Dermis blood vessel endothelial cell (primary cell): ENCODE results near the gene SRC. TPM values are rescaled to one million over a fixed set of nuclear protein-coding genes. Genes with fewer than 3 reads are reported as not detected.
A peak's percentile ranks its signal among the peaks of the same experiment; 100 is the strongest.
"Not testable (repeated sequence)": the region's sequence is repeated elsewhere in the genome, so short reads cannot be mapped to it uniquely, and the experiment has no call there.

ENCODE experiments used
- DNase-seq: peaks from one replicate; pipeline ENCODE4 v3.0.0; 2010
- total RNA-seq: library from RNA; depleted of rRNA; stranded (reverse); fragments of >200 nt; gene quantifications from 2 replicates; pipeline ENCODE4 v1.2.3, GENCODE V29; 2014

Gene SRC
- total RNA-seq, 1 donor from 2014 or later, result 1.5 TPM

DNA sequence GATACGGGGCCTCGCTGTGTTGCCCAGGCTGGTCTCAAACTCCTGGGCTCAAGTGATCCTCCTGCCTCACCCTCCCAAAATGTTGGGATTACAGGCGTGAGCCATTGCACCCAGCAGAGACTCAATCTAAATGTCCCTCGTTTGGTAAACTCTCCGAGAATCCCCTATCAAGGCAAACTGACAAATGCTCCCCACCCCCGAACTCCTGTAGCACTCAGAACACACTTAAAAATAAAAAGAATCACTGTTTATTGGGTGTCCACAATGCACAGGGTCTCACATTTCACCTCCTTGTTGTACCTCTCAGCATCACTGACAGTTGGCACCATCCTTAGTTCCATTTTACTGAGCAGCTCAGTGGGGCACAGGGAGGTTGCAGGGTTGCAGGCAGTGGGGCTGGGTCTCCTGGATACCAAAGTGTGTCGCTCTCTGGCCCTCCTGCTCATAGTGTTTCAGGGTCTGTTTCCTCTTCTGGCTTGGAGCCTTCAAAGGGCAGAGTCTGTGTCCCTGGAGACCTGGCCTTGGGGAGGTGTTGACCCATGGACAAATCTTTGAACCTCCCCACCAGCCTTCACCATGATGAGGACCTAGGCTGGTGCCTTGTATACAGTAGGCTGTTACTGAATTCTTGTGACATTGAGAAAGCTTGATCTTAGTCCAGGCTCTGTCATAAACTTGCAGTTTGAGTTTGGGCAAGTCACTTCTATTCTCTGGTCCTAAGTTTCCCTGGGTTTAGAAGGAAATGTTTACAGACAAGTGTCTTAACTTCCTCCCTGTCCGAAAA lies 8.5 kb upstream of the SRC start:
- no peak for DNase-seq

DNA sequence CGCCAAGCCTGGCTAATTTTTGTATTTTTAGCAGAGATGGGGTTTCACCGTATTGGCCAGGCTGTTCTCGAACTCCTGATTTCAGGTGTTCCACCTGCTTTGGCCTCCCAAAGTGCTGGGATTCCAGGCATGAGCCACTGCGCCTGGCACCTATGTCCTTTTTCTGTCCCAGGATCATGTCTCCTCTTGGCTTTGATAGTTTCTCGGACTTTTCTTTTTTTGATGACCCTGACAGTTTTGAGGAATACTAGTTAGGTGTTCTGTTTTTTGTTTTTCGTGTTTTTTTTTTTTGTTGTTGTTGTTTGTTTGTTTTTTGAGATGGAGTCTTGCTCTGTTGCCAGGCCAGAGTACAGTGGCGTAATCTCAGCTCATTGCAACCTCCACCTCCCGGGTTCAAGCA lies 7.6 kb upstream of the SRC start:
- DNase-seq, result not testable (repeated sequence)

- no peak for DNase-seq
Measured at GRCh38 chr20:37339208-37339607, 6.7 kb upstream of the SRC start.

DNA sequence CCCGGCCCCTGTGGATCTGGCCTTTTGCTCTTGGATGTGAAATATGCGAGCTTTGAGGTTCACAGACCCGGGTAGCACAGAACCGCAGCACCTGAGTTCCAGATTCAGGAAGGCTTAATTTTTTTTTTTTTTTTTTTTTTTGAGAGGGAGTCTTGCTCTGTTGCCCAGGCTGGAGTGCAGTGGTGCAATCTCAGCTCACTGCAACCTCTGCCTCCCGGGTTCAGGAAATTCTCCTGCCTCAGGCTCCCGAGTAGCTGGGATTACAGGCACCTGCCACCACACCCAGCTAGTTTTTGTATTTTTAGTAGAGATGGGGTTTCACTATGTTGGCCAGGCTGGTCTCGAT lies 6.2 kb upstream of the SRC start:
- not testable (repeated sequence) for DNase-seq

GRCh38 chr20:37340998-37341397 lies 4.9 kb upstream of the SRC start:
- DNase-seq, result no peak

- DNase-seq, result no peak
Measured at GRCh38 chr20:37341632-37342031, 4.3 kb upstream of the SRC start.

DNA sequence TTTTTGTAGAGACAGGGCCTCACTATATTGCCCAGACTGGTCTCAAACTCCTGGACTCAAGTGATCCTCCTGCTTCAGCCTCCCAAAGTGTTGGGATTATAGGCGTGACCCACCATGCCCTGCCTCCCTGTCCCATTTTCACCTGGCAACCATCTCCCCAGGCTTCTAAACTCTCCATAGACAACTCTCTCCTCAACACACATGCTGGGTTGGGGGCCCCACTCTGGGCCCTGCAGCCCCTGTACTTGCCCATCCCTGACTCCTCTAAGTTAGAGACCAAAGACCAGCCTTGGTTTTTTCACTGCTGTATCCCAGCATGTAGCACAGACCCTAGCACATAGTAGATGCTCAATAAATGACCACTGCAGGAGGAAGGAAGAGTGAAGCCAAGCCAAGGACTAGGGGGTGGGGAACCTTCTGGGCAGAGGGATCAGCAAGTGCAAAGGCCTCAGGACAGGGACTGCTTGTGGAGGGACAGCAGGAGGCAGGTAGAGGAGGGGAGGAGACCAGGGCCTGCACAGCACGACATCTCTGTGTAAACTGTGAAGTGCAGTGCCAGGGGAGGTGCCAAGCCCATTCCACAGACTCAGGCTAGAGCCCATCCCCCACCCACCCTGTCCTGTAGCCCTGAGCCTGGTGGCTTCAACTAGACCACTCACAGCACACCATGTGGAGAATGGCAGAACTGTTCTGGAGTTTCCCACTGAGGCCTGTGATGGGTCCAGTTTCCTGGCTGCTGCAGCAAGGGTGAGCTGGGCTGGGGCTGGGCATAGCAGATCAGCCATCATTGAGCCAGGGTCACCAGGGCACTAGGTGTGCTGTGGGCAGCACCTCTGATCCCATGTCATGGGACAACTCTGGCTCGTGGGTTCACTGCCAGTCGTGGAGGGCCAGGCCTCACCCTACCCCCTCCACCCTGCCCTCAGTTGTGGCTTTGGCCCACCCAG lies 3.4 kb upstream of the SRC start:
- DNase-seq, result peak; percentile 44

DNA sequence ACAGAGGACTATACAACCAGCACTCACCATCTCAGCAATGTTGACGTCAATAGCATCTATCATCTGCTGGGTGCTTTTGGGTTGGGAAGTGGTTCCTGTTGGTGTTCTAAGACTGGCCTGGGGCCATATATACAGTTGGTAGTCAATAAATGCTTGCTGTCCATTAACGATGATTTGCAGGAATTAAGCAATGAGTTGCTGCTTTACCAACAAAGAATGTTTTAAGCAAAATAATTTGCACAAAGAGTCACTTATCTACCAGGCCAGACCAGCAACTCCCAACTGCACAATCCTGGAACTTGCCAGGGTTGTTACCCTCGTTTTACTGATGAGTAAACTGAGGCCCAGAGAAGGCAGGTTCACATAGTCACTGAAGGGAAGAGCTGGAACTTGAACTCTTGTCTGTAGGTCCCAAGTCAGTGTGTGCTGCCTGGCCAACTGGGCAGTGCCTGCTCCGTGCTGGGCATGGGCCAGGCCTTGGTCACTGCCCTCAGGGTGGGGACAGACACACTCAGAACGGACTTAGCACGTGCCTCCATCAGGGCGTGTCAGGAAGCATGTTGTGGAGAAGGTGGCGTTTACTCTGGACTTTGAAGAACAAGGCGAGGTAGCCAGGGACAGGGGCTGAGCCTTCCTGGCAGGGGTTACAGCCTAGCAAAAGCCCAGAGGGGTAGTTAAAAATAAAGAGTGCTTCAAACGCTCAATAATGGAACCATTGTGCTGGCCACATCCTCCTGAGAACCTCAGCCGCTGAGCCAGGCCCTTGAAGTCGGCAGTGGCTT lies 2.5 kb upstream of the SRC start:
- no peak for DNase-seq

DNA sequence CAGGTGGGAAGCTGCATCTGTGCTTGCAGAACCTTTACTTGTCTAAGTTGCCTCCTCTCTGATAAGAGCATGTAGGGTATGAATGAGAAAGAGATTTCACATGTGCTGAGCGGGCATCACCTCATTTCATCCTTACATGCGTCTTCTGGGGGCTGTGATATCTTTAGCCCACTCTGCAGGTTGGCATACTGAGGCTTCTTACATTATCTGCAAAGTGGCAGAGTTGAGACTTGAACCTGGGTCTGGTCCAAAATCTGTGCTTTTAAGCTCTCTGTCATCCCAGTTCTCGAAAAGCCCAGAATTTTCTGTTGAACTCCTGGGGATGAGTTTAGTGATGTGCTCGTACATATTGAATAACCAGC lies 2.0 kb upstream of the SRC start:
- DNase-seq, result no peak

- DNase-seq, result no peak
Measured at GRCh38 chr20:37344506-37345338, 1.2 kb upstream of the SRC start.

DNA sequence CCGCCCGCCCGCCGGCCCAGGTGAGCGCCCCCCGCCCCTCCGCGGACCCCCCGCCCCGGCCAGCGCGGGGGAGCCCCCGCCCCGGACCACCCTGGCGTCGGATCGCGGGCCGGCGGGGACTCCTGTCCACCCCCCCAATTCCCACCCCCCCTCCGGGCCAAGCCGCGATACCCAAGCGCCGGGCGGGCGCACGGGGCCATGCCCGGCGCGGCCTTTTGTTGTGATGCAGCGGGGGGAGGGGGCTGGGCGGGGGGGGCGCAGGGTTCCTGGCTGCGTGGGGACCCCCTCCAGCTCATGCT lies 245 bp downstream of the SRC start:
- DNase-seq, result no peak

DNA sequence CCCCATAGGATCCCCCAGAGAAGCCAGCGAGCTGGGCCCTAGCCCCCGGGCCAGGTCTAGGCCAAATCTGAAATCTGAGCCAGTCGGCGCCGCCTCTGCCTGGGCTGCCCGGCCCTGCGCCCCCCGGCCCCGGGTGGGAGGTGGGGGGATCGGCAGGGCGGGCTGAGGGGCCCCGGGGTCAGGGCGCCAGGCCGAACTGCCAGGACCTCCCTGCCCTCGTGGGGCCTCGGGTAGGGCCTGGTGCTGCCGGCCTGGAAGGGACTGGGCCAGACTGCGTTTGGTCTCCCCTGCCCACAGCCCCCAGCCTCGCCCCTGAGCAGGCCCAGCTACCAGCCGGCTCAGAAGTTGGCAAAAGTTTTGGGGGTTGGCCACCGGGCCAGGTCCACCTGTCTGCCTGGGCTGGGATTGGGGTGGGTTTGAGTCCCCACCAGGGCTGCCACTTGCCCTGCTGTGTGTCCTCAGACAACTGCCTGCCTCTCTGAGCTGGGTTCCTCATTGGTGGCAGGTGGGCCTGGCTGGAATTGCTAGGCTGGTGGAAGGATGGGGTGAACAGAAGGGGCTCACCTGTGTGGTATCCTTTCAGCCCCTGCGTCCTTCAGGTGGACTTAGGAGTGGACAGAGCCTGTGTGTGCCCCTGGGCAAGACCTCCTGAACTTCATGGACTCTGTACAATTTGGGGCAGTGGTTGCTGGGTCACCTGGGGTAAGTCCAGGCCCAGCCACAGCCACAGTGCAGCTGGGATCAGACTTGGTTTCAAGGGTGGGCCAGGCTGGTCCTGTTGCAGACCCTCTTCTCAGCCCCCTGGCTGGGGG lies 801 bp downstream of the SRC start:
- DNase-seq, result no peak

GRCh38 chr20:37347347-37347823 lies 1.4 kb downstream of the SRC start:
- DNase-seq, result no peak

DNA sequence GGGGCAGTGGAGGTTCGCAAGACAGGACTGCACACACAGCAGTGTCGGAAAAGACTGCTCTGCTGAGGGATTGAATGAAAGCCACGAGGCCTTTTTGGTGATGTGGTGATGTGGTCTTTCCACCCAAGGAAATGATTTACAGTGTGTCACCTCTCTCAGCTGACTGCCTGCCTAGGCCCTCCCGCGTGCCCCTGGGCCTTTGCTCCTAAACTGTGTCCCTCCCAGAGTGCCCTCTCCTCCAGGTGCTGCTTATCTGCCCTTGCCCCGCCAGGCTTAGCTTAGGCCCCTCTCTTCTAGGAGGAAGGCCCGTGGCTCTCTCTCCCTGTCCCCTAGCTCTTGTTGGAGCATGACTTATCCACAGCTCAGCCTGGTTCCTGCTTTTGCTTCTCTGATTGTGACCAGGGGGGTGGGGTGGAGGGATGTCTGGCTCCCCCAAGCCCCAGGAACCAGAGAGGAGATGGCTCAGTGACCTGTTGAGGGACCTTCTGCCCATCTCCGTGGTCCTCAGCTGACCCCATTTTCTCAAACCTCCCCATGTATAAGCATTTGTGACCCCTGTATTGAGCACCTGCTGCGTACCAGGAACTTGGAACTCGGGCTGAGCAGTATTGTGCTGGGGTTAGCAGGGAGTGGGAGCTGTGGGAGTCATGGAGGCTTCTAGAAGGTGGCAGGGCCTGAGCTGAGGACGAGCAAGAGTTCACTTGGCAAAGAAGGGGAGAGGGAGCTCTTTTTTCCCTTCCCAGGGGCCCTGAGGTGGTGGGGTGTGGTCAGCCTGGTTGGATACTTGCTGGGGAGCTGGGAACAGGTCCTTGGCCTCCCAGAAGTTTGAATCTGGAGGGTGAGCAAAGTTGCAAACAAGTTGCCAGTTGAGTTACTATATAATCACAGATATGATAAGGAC lies 2.2 kb downstream of the SRC start:
- peak; percentile 24 for DNase-seq

DNA sequence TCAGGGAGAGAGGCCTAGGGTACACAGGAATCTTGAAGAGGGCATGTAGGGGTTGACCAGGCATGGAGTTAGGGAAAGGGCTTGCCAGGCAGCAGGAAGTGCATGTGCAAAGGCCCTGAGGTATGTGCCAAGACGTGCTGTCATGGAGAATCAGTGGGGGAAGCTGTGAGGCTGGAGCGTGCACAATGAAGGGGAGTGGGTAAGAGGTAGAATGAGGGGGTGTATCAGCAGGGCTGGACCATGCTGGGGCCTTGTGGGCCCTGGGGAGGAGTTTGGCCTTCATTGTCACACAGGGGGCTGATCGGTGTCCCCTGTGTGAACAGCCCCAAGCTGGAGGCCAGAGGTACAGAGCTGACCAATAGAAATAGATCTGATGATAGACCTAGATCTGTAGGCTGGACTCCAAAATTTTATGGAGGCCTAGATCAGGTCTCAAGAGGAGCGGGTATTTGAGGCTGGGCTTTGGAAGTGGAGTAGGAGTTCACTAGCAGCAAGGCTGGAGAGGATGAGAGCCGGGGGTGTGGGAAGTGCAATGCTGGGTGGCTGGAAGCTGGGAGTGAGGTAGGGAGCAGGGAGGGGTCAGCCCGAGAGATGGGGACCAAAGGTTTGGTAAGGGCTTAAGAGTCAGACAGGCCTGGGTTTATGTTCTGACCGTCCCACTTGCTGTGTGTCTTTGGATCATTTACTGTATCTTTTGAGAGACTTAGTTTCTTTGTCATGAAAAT lies 3.0 kb downstream of the SRC start:
- no peak for DNase-seq

GRCh38 chr20:37349517-37350491 lies 3.9 kb downstream of the SRC start:
- DNase-seq, result peak; percentile 32

DNA sequence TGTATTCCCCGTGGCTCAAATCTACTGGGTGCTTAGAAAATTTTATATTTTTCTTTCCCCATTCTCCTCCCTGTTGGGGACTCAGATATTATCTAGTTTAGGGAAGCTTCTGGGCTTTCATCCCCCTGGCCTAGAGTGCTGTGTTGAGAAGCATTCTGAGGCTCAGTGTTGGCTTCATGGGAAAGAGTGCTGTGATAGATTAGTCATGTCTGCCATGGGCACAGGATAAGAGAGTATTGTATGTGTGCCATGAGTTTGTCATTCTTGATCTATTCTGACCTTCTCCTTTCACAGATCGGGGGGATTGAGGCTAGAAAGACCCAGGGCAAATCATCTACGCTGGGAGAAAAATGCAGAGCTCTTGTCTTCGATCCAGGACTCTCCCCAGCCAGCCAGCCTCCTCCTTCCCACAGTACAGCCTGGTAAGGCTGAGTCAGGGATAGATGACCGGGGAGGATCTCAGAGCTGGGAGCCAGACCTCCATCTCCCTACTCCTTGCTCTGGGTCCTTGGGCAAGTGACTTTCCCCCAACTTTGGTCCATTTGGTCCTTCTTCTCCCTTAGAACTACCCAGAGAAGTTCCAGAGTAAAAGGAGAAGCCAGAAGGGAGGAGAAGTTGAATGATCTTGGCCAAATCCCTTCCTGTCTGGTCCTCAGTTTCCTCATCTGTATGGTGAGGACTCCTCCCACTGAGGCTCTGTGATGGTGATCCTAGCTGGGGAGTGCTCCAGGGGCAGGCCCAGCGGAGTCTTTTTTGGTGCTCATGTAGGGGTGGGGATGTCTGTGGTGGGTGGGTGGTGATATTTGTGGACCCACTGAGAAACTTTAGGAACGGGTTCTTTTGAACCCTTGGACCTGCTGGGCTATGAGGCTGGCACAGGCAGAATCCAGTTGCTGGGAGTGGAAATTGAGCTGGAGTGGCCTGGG lies 5.0 kb downstream of the SRC start:
- DNase-seq, result no peak
